ENCODE data around the gene GLG1.

GRCh38 chr16:74603848-74604247 lies 3.1 kb downstream of the GLG1 start:
- no peak for TF ChIP-seq CTCF (IDR thresholded peaks at IDR 0.05; ENCODE audit: poor library complexity, severe bottlenecking)
- TF ChIP-seq POLR2AphosphoS5 (IDR thresholded peaks at IDR 0.05) = no peak
- no peak for TF ChIP-seq EZH2 (IDR thresholded peaks at IDR 0.05; ENCODE audit: borderline replicate concordance, insufficient read depth, low read length, poor library complexity, severe bottlenecking)
- TF ChIP-seq TAF1 (IDR thresholded peaks at IDR 0.05; ENCODE audit: low read depth) = no peak
- no peak for TF ChIP-seq EP300 (conservative IDR thresholded peaks at IDR 0.05; ENCODE audit: poor library complexity, severe bottlenecking)
- TF ChIP-seq, protein P1, sequence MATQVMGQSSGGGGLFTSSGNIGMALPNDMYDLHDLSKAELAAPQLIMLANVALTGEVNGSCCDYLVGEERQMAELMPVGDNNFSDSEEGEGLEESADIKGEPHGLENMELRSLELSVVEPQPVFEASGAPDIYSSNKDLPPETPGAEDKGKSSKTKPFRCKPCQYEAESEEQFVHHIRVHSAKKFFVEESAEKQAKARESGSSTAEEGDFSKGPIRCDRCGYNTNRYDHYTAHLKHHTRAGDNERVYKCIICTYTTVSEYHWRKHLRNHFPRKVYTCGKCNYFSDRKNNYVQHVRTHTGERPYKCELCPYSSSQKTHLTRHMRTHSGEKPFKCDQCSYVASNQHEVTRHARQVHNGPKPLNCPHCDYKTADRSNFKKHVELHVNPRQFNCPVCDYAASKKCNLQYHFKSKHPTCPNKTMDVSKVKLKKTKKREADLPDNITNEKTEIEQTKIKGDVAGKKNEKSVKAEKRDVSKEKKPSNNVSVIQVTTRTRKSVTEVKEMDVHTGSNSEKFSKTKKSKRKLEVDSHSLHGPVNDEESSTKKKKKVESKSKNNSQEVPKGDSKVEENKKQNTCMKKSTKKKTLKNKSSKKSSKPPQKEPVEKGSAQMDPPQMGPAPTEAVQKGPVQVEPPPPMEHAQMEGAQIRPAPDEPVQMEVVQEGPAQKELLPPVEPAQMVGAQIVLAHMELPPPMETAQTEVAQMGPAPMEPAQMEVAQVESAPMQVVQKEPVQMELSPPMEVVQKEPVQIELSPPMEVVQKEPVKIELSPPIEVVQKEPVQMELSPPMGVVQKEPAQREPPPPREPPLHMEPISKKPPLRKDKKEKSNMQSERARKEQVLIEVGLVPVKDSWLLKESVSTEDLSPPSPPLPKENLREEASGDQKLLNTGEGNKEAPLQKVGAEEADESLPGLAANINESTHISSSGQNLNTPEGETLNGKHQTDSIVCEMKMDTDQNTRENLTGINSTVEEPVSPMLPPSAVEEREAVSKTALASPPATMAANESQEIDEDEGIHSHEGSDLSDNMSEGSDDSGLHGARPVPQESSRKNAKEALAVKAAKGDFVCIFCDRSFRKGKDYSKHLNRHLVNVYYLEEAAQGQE (IDR thresholded peaks at IDR 0.05; ENCODE audit: borderline replicate concordance) = no peak
- no peak for TF ChIP-seq SMC3 (conservative IDR thresholded peaks at IDR 0.05; ENCODE audit: poor library complexity)

Measured in neural cell (in vitro differentiated cells).